IMR-90 (cell line): ENCODE results near the gene ZNF19. TPM values are rescaled to one million over a fixed set of nuclear protein-coding genes. Genes with fewer than 3 reads are reported as not detected.

Experiments used
- ATAC-seq: fragments of 200-7000 bp; cut with Tn5 transposase; 2 replicates; pipeline ENCODE4 v1.9.1; 2020; ENCODE audit warnings: low read depth, mild to moderate bottlenecking, moderate library complexity
- BruUV-seq: library from RNA; stranded (reverse); fragments of 400-500 nt; replicated peaks from 2 replicates; lab custom pipeline; 2021; lab: Mats Ljungman, UMichigan
- CTCF ChIA-PET: fragments of 300-600 bp; formaldehyde crosslinking; extraction: SDS; loops from one replicate; lab custom pipeline; 2021; ENCODE audit warnings: antibody characterized with exemption; lab: Yijun Ruan, JAX
- POLR2A ChIA-PET: fragments of 300-600 bp; sonication (Branson Sonifier 250); formaldehyde crosslinking; loops from one replicate; lab custom pipeline; 2022; ENCODE audit warnings: antibody characterized with exemption; ENCODE audit not compliant: unreplicated experiment; lab: Charles Lee
- DNase-seq: peaks from one replicate; pipeline ENCODE4 v3.0.0; 2013
- H2AFZ ChIP-seq: replicated peaks from 2 replicates; pipeline ENCODE3; 2013; ENCODE audit warnings: low read length, mild to moderate bottlenecking; ENCODE audit not compliant: poor library complexity
- H2AK5ac ChIP-seq: 2 replicates; pipeline ENCODE4 v1.6.1; 2013; ENCODE audit warnings: low read depth, low read length, inconsistent platforms
- H2AK9ac ChIP-seq: replicated peaks from 2 replicates; pipeline ENCODE3; 2013; ENCODE audit warnings: mild to moderate bottlenecking, low read depth, low read length, moderate library complexity; ENCODE audit not compliant: poor library complexity
- H2BK120ac ChIP-seq: 2 replicates; pipeline ENCODE4 v1.6.1; 2013; ENCODE audit warnings: low read depth, low read length, inconsistent platforms
- H2BK15ac ChIP-seq: 3 replicates; pipeline ENCODE4 v1.6.1; 2013; ENCODE audit warnings: low read depth, low read length, inconsistent platforms
- H2BK20ac ChIP-seq: 2 replicates; pipeline ENCODE4 v1.6.1; 2013; ENCODE audit warnings: low read depth, mild to moderate bottlenecking, inconsistent platforms, low read length, moderate library complexity
- H2BK5ac ChIP-seq: 2 replicates; pipeline ENCODE4 v1.6.1; 2013; ENCODE audit warnings: mild to moderate bottlenecking, low read depth, low read length, inconsistent platforms; ENCODE audit not compliant: poor library complexity, severe bottlenecking
- H3K14ac ChIP-seq: replicated peaks from 2 replicates; pipeline ENCODE4 v1.6.1; 2013; ENCODE audit warnings: low read depth, low read length, inconsistent platforms
- H3K18ac ChIP-seq: 2 replicates; pipeline ENCODE4 v1.6.1; 2013; ENCODE audit warnings: low read depth, low read length, control low read depth
- H3K23ac ChIP-seq: 2 replicates; pipeline ENCODE4 v1.6.1; 2013; ENCODE audit warnings: low read depth, low read length, inconsistent platforms
- H3K27ac ChIP-seq: 2 replicates; pipeline ENCODE4 v1.5.1; 2013; ENCODE audit warnings: mild to moderate bottlenecking, control low read depth, low read length; ENCODE audit not compliant: insufficient read depth
- H3K27me3 ChIP-seq: 2 replicates; pipeline ENCODE4 v1.6.1; 2013; ENCODE audit warnings: low read length; ENCODE audit not compliant: control insufficient read depth, insufficient read depth
- H3K36me3 ChIP-seq: 2 replicates; pipeline ENCODE4 v1.6.1; 2013; ENCODE audit warnings: low read length, mixed read lengths; ENCODE audit not compliant: control insufficient read depth, insufficient read depth
- H3K4ac ChIP-seq: 2 replicates; pipeline ENCODE4 v1.6.1; 2013; ENCODE audit warnings: low read depth, low read length, inconsistent platforms
- H3K4me1 ChIP-seq: 2 replicates; pipeline ENCODE4 v1.6.1; 2013; ENCODE audit warnings: low read length, mixed read lengths; ENCODE audit not compliant: control insufficient read depth, insufficient read depth
- H3K4me2 ChIP-seq: 2 replicates; pipeline ENCODE4 v1.6.1; 2013; ENCODE audit warnings: low read depth, mild to moderate bottlenecking, control low read depth, low read length, moderate library complexity
- H3K4me3 ChIP-seq: 2 replicates; pipeline ENCODE4 v1.5.1; 2013; ENCODE audit warnings: low read depth, mild to moderate bottlenecking, control low read depth, low read length, moderate library complexity; ENCODE audit not compliant: insufficient read depth
- H3K56ac ChIP-seq: 2 replicates; pipeline ENCODE4 v1.6.1; 2013; ENCODE audit warnings: low read length, inconsistent platforms; ENCODE audit not compliant: insufficient read depth; ENCODE audit errors: extremely low read depth
- H3K79me1 ChIP-seq, 2 experiments: 2 replicates each; pipeline ENCODE4 v1.6.1; 2013; ENCODE audit warnings: low read length in 2 of 2, inconsistent platforms in 1 of 2, low read depth in 1 of 2
- H3K9ac ChIP-seq: 2 replicates; pipeline ENCODE4 v1.6.1; 2013; ENCODE audit warnings: low read depth, low read length, control low read depth
- H3K9me1 ChIP-seq: 2 replicates; pipeline ENCODE4 v1.6.1; 2013; ENCODE audit warnings: low read length, inconsistent platforms; ENCODE audit not compliant: insufficient read depth
- H3K9me3 ChIP-seq: 2 replicates; pipeline ENCODE4 v1.6.1; 2013; ENCODE audit warnings: low read length; ENCODE audit not compliant: control insufficient read depth, insufficient read depth
- H4K20me1 ChIP-seq: 2 replicates; pipeline ENCODE4 v1.6.1; 2013; ENCODE audit warnings: low read length, inconsistent platforms; ENCODE audit not compliant: insufficient read depth
- H4K5ac ChIP-seq: 2 replicates; pipeline ENCODE4 v1.6.1; 2013; ENCODE audit warnings: mild to moderate bottlenecking, low read depth, low read length, control low read depth
- H4K8ac ChIP-seq, 2 experiments: 2 replicates each; pipeline ENCODE4 v1.6.1; 2013; ENCODE audit warnings: low read depth in 2 of 2, low read length in 2 of 2, control low read depth in 1 of 2, inconsistent platforms in 1 of 2
- H4K91ac ChIP-seq: 2 replicates; pipeline ENCODE4 v1.6.1; 2013; ENCODE audit warnings: low read depth, low read length, inconsistent platforms; ENCODE audit not compliant: insufficient read depth
- BHLHE40 ChIP-seq: fragments of 150-350 bp; IDR thresholded peaks from 2 replicates; pipeline ENCODE4 v1.6.1; 2016; ENCODE audit warnings: mild to moderate bottlenecking, low read depth, low read length
- CEBPB ChIP-seq: IDR thresholded peaks from 2 replicates; pipeline ENCODE4 v1.6.1; 2012; ENCODE audit warnings: low read depth, low read length, improper control_type of control experiment
- CHD1 ChIP-seq: IDR thresholded peaks from 2 replicates; pipeline ENCODE4 v1.6.1; 2012; ENCODE audit warnings: low read depth, low read length, improper control_type of control experiment
- CTCF ChIP-seq: conservative IDR thresholded peaks from 2 replicates; pipeline ENCODE4 v1.5.1; 2012; ENCODE audit warnings: mild to moderate bottlenecking, low read depth, low read length, improper control_type of control experiment
- FOS ChIP-seq: fragments of 150-350 bp; IDR thresholded peaks from 2 replicates; pipeline ENCODE4 v1.6.1; 2016; ENCODE audit warnings: low read depth, low read length
- MAFK ChIP-seq: IDR thresholded peaks from 2 replicates; pipeline ENCODE4 v1.6.1; 2012; ENCODE audit warnings: low read depth, low read length, improper control_type of control experiment
- MAZ ChIP-seq: IDR thresholded peaks from 2 replicates; pipeline ENCODE4 v1.6.1; 2012; ENCODE audit warnings: low read depth, mild to moderate bottlenecking, low read length, improper control_type of control experiment, moderate library complexity, borderline replicate concordance
- MXI1 ChIP-seq: IDR thresholded peaks from 2 replicates; pipeline ENCODE4 v1.6.1; 2012; ENCODE audit warnings: low read depth, mild to moderate bottlenecking, low read length, moderate library complexity, borderline replicate concordance
- NFE2L2 ChIP-seq: fragments of 150-350 bp; IDR thresholded peaks from 2 replicates; pipeline ENCODE4 v1.6.1; 2016; ENCODE audit warnings: low read depth, mild to moderate bottlenecking, low read length
- POLR2A ChIP-seq: IDR thresholded peaks from 2 replicates; pipeline ENCODE4 v1.6.1; 2012; ENCODE audit warnings: mild to moderate bottlenecking, low read depth, low read length
- RAD21 ChIP-seq: IDR thresholded peaks from 2 replicates; pipeline ENCODE4 v1.6.1; 2012; ENCODE audit warnings: low read length, improper control_type of control experiment
- RCOR1 ChIP-seq: IDR thresholded peaks from 2 replicates; pipeline ENCODE4 v1.6.1; 2012; ENCODE audit warnings: mild to moderate bottlenecking, low read length, improper control_type of control experiment; ENCODE audit not compliant: insufficient replicate concordance
- RFX5 ChIP-seq: IDR thresholded peaks from 2 replicates; pipeline ENCODE4 v1.8.0; 2012; ENCODE audit warnings: low read depth, mild to moderate bottlenecking, low read length, moderate library complexity
- SMC3 ChIP-seq: fragments of 150-350 bp; IDR thresholded peaks from 2 replicates; pipeline ENCODE4 v1.6.1; 2016; ENCODE audit warnings: low read depth, mild to moderate bottlenecking, antibody characterized with exemption, low read length, moderate library complexity
- WGBS, 2 experiments: methylation state at CpG; one replicate each; pipeline versions ENCODE4 v1.1.5 to v1.1.7; 2013; ENCODE audit warnings: missing lambda C conversion rate in 2 of 2; ENCODE audit not compliant: insufficient read length in 1 of 2; ENCODE audit errors: extremely low coverage in 2 of 2; 5-methylcytosine and 5-hydroxymethylcytosine counted together
- dilution Hi-C: fragments of 300-500 bp; cut with HindIII; formaldehyde crosslinking; loops from one replicate; pipeline ENCODE4 v1.14.3; 2018; ENCODE audit warnings: low sequenced_read_pairs; ENCODE audit not compliant: unreplicated experiment
- in situ Hi-C: fragments of 300-500 bp; cut with MboI; formaldehyde crosslinking; loops from 3 replicates; pipeline ENCODE4 v1.14.3; 2019; ENCODE audit warnings: low sequenced_read_pairs, inconsistent platforms, mixed read lengths
- intact Hi-C: fragments of 100-400 bp; cut with micrococcal nuclease; formaldehyde crosslinking; loops from 2 replicates; pipeline ENCODE4 v1.10.0; 2022
- polyA plus RNA-seq, 3 experiments: library from polyadenylated mRNA; depleted of rRNA; stranded (reverse); fragments of >200 nt; gene quantifications; 2 replicates each; pipeline ENCODE4 v1.2.3, GENCODE V29; 2012; ENCODE audit warnings: low replicate concordance in 1 of 3
- total RNA-seq: library from RNA; depleted of rRNA; stranded (reverse); fragments of >200 nt; gene quantifications from 2 replicates; pipeline ENCODE4 v1.2.3, GENCODE V29; 2012
- TF ChIP-seq, protein P1 (sequence below): fragments of 150-350 bp; IDR thresholded peaks from 2 replicates; pipeline ENCODE4 v1.6.1; 2017; ENCODE audit warnings: mild to moderate bottlenecking, antibody characterized with exemption, low read length, low read depth

ZNF19 gene
- total and polyA plus RNA-seq, 2 of the 4 experiments (the other 2 are of a cell fraction): 0.89 to 2.9 TPM

- no peaks in the 10 kb centered on the region for H4K20me1 ChIP-seq
- DNase-seq (peak; percentile 66), ATAC-seq (peak; percentile 97)
- H3K14ac ChIP-seq: no peak overlapping the region
- H3K18ac ChIP-seq: no peak overlapping the region
- no peak overlapping the region for H3K4me2 ChIP-seq
- no peak overlapping the region for H3K9ac ChIP-seq
- no peak overlapping the region for H3K56ac ChIP-seq
- H2BK20ac ChIP-seq: no peak overlapping the region
- H2BK5ac ChIP-seq: no peak overlapping the region
- no peaks in the 10 kb centered on the region for H3K9me1 ChIP-seq
- H2BK15ac ChIP-seq: no peak overlapping the region
- no peak overlapping the region for H2AFZ ChIP-seq
- H2BK120ac ChIP-seq: no peak overlapping the region
- no peak overlapping the region for H4K5ac ChIP-seq
- BruUV-seq: no TSS peak
- intact Hi-C loops: loop anchor here (1.0 to 10.0 kb wide), 2 partner anchors 88 to 115 kb away; no protein-coding TSS in a partner anchor
- H3K4ac ChIP-seq: no peak overlapping the region
- dilution Hi-C loops: no loop called here
- no peaks in the 10 kb centered on the region for H3K36me3 ChIP-seq
- no peaks in the 10 kb centered on the region for H3K9me3 ChIP-seq
- POLR2A ChIA-PET: interaction anchor here (0.6 kb wide), 1 partner anchor 82 kb away, joined by 3 read pairs; no protein-coding TSS in a partner anchor
- no peaks in the 10 kb centered on the region; the same call in none of the 2 replicates for H3K27me3 ChIP-seq
- no peak overlapping the region for H3K23ac ChIP-seq
- in situ Hi-C loops: loop anchor here (5.0 to 25.0 kb wide), 2 partner anchors 88 to 713 kb away; no protein-coding TSS in a partner anchor
- H2AK5ac ChIP-seq: no peak overlapping the region
- no peak overlapping the region for H3K27ac ChIP-seq
- no peak overlapping the region for H4K91ac ChIP-seq
- H3K4me1 ChIP-seq: no peaks in the 10 kb centered on the region
- 0% methylated on average over 2 of the region's 3 CpGs; no CpG with 5 or more reads in 1 of the 2 experiments for WGBS, 2 experiments
- H4K8ac ChIP-seq: no peak overlapping the region
- H3K4me3 ChIP-seq: no peak overlapping the region
- no peak overlapping the region for H2AK9ac ChIP-seq
- CTCF ChIA-PET: interaction anchor here (0.6 to 4.8 kb wide), 12 partner anchors 8 to 721 kb away, joined by 3 to 40 read pairs (median 4); no protein-coding TSS in a partner anchor
- H3K79me1 ChIP-seq: no peaks in the 10 kb centered on the region
- no peak for TF ChIP-seq POLR2A
- no peak for TF ChIP-seq BHLHE40
- peak; percentile 82 for TF ChIP-seq CTCF
- TF ChIP-seq MAZ: no peak
- no peak for TF ChIP-seq CHD1
- TF ChIP-seq NFE2L2: no peak
- no peak for TF ChIP-seq MAFK
- TF ChIP-seq MXI1: no peak
- TF ChIP-seq CEBPB: no peak
- no peak for TF ChIP-seq RCOR1
- TF ChIP-seq SMC3: peak; percentile 74
- TF ChIP-seq RAD21: peak; percentile 89
- TF ChIP-seq FOS: no peak
- no peak for TF ChIP-seq RFX5
- TF ChIP-seq, protein P1, sequence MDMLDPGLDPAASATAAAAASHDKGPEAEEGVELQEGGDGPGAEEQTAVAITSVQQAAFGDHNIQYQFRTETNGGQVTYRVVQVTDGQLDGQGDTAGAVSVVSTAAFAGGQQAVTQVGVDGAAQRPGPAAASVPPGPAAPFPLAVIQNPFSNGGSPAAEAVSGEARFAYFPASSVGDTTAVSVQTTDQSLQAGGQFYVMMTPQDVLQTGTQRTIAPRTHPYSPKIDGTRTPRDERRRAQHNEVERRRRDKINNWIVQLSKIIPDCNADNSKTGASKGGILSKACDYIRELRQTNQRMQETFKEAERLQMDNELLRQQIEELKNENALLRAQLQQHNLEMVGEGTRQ: no peak
Measured at GRCh38 chr16:71499775-71500364, 10.7 kb upstream of the ZNF19 start.
